Neural progenitor cell (in vitro differentiated cells): ENCODE results near the gene ABAT.

Source experiments
- CTCF ChIP-seq: fragments of 200-600 bp; sonication (generic); IDR thresholded peaks from 2 replicates; pipeline ENCODE4 v1.5.1; 2017; ENCODE audit warnings: antibody characterized with exemption, mild to moderate bottlenecking
- EZH2 ChIP-seq: fragments of 200-600 bp; sonication (generic); IDR thresholded peaks from 2 replicates; pipeline ENCODE4 v1.6.1; 2017; ENCODE audit warnings: antibody characterized with exemption, mild to moderate bottlenecking, moderate library complexity

GRCh38 chr16:8756755-8757154, 82.3 kb downstream of the ABAT start:
- TF ChIP-seq CTCF (no peak), EZH2 (no peak)
